HG03575 (cell line): ENCODE results near the gene TYROBP.
"Not testable (repeated sequence)": the region's sequence is repeated elsewhere in the genome, so short reads cannot be mapped to it uniquely, and the experiment has no call there.

ENCODE experiments used
- ATAC-seq: cut with Tn5 transposase; IDR thresholded peaks from one replicate; pipeline ENCODE4 v1.9.1; 2021; ENCODE audit not compliant: unreplicated experiment, insufficient number of reproducible peaks, low FRiP score; ENCODE audit errors: extremely low read depth

TYROBP gene

DNA sequence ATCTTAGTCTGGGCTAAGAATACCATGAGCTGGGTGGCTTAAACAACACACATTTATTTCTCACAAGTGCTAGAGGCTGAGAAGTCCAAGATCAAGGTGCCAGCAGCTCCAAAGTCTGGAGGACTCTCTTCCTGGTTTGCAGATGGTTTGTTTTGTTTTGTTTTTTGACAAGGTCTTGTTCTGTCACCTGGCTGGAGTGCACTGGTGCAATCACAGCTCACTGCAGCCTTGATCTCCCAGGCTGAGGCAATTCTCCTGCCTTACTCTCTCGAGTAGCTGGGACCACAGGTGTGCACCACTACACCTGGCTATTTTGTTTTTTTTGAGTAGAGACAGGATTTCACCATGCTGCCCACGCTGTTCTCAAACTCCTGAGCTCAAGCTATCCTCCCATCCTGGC is 24.2 kb downstream of the TYROBP start:
- no peak for ATAC-seq

DNA sequence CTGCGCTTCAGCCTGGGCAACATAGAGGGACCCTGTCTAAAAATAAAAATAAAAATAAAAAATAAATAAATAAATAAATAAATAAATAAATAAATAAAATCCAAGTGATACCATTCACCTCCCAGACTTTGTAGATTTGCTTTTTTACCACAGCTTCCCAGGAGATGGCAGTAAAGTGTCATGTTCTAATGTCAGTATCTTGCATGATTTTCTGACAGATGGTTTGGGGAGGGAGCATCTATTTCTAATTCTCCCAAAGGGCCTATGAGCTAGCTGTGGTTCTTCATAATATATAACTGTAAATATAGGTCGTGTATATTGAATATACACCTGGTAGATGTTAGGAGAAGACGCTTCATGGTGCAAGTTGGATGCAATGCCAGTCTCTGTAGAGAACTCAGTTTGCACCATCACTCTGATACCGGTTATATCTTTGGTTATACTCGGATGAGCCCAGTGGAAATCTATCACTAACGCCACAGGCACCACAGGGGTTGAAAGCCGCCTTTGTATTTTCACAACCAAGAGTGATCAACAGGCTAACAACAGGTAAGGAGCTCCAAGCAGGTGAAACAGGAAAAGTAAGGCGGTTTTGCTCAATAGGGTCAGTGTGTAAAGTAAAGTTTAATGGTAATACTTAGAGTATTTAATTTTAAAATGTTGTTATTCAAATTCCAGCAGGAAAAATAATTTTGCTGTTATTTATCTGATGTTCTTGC is 25.8 kb downstream of the TYROBP start:
- no peak for ATAC-seq

DNA sequence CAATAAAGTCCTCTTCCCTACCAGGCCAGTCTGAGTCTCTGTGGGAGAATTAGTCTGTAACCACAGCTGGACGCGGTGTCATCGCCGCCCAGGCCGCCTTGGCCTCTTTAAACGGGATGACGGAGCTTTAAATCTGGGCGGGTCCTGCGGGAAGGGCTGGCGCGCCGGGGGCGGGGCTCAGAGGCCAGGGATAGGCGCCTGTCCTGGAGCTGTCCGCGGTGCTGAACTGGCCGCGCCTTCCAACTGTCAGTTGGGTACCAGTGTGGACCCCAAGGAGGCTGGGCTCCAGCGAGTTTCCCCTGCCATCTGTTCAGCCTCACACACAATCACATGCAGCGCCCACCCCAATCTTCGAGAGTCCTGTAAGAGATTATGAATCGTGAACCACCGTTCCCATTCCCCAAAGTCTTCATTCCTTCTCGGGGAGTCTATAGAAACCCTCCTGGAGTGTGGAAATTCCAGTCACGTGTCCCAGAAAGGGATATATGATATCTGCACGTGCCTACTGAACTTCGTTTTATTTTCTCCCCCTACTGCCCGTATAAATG is 28.3 kb downstream of the TYROBP start:
- ATAC-seq, result no peak

DNA sequence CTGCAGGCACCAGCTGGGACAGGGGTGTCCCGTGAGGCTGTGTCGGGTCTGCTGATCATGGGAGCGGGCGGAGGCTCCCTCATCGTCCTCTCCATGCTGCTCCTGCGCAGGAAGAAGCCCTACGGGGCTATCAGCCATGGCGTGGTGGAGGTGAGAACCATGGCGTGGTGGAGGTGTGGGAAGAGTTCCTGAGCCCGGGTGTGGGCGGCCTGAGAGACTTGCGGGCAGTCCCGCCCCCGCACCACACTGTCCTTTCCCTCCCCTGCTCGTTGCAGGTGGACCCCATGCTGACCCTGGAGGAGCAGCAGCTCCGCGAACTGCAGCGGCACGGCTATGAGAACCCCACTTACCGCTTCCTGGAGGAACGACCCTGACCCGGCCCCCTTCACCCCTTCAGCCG is 29.0 kb downstream of the TYROBP start:
- no peak for ATAC-seq

DNA sequence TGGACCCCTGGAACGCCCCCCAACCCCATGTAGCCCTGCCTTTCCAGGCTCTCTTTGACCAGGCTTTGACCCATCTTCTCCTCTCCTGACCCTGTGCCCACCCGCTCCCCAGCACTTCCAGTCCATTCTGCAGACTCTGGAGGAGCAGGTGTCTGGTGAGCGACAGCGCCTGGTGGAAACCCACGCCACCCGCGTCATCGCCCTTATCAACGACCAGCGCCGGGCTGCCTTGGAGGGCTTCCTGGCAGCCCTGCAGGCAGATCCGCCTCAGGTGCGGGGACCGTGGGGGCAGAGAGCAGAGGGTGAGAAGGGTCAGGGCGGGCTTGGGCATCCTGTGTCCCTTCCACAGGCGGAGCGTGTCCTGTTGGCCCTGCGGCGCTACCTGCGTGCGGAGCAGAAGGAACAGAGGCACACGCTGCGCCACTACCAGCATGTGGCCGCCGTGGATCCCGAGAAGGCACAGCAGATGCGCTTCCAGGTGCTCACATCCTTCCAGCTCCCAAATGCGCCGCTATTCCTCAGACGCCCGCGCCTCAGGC is 33.6 kb downstream of the TYROBP start:
- no peak for ATAC-seq

DNA sequence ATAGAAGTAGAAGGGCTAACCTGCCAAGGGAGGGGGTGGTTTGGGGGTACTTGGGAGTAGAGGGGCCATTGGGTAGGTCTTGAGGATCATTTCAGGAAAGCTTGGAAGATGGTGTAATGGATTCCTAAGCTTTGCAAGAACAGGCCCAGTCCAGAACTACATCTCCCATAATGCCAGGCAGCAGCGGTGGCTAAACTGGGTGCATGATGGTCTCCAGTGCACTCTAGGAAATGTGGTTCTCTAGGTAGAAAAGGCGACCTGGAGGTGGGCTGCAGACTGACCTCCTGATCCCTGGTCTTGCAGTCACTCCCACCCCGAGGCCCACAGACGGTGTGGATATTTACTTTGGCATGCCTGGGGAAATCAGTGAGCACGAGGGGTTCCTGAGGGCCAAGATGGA is 35.9 kb downstream of the TYROBP start:
- no peak for ATAC-seq

DNA sequence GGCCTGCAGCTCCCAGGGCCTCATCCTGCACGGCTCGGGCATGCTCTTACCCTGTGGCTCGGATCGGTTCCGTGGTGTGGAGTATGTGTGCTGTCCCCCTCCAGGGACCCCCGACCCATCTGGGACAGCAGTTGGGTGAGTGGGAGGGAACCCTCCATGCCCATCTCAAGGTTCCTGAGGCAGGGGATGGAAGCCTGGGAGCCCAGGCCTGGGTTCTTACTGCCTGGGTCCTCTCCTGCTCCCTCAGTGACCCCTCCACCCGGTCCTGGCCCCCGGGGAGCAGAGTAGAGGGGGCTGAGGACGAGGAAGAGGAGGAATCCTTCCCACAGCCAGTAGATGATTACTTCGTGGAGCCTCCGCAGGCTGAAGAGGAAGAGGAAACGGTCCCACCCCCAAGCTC is 36.5 kb downstream of the TYROBP start:
- no peak for ATAC-seq

DNA sequence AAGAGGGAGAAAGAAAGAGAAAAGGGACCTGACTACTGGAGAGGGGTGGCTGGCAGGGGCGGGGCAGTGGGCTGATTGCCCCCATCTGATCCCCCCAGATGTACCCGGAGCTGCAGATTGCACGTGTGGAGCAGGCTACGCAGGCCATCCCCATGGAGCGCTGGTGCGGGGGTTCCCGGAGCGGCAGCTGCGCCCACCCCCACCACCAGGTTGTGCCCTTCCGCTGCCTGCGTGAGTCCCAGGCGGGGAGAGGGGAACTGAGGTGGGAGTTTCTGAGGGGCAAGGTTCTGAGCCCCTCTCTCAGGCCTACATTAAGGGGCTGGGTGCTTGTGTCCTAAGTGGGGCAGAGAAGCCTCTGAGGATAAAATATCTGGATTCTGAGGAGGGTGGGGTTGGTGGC is 37.3 kb downstream of the TYROBP start:
- ATAC-seq, result no peak

DNA sequence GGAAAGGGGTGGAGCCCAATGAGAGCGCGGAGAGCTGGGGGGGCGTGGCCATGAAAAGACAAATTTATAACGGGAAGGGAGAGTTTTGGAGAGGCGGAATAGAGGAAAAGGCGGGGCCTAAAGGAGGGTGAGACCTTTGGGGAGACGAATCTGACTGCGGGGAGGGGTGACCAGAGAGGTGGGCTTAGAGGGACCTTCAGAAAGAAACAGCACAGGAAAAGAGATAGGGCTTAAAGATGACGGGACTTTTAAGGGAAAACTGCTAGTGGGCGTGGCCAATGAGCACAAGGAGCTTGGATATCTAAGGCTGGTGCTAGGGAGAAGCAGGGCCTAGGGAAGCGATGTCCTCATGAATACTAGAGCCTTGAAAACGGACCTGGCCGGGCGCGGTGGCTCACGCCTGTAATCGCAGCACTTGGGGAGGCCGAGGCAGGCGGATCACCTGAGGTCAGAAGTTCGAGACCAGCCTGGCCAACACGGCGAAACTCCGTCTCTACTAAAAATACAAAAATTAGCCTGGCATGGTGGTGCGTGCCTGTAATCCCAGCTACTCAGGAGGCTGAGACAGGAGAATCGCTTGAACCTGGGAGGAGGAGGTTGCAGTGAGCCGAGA is 37.9 kb downstream of the TYROBP start:
- ATAC-seq, result not testable (repeated sequence)

DNA sequence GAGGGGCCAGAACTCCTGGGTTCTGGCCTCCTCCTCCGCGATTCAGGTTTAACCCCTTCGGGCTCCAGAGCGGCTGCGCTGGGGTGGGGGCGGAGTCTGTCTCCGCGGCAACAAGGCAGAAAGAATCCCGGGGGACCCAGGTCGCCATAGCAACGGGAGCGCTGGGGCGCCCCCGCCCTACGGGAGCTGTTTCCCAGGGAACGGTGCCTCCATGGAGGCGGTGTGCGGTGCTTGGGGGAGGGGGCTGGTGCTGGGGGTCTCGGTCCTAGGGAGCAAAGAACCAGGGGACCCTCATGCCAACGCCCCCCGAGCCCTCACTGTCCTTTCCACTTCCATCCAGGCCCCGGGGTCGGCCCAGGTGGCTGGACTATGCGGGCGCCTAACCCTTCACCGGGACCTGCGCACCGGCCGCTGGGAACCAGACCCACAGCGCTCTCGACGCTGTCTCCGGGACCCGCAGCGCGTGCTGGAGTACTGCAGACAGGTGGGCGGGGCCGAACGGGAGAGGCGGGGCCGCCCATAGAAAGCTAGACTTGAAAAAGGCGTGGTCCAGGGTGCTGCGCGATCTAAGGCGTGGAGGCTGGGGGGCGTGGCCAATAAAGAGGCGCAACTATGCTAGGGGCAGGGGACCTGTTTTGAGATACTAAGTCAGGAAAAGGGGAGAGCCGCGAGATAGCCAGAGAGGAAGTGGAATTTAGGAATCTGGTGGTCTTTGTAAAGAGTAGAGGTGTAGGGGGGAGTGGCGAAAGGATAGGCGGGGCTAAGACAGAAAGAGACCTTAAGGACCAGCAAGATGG is 38.6 kb downstream of the TYROBP start:
- no peak for ATAC-seq

DNA sequence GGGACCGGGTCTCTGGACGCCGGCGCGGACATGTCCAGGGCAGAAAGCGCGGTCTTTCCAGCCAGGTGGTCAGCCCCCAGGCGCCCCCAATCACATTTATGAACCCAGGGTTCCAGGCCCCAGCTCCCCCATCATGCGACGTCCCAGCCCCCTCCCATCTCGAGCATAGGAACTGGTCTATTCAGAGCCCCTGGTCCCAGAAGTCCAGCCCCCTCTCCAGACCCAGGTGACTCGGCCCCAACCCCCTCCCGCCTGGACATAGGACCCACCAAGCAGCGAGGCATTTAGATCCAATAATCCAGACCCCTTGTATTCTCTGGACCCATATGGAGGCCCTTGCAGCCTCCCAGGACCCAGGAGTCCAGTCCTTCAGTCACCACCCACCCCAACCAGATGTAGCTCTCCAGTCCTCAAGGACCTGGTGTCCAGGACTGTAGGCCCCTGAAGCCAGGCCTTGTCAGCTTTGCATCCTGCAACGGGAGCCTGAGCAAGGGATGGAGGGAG is 39.2 kb downstream of the TYROBP start:
- ATAC-seq, result no peak

DNA sequence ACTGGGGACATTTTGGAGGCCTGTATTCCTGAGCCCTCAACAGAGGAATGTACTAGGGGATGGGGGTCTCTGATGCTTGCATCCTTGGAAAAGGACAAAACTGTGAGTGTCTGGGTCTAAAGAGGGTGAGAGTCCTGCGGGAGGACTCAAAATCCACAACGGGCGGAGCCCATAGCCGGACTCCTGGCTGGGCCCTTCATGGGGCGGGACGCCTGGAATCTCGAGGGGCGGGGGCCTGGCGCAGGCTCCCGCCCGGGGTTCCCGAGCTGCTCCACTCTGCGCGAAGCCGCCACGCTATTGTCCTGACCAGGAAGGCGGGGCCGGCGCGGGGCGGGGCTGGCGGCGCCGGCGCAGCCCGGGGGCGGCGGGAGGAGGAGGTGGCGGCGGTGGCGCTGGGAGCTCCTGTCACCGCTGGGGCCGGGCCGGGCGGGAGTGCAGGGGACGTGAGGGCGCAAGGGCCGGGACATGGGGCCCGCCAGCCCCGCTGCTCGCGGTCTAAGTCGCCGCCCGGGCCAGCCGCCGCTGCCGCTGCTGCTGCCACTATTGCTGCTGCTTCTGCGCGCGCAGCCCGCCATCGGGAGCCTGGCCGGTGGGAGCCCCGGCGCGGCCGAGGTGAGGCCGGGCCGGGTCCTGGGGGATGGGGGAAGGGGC is 39.8 kb downstream of the TYROBP start, which contains the start of gene APLP1:
APLP1 (plus strand) TSS at position 403 of the 651 bp plus-strand sequence; CDS start at position 466, 63 bp downstream.
- no peak for ATAC-seq

DNA sequence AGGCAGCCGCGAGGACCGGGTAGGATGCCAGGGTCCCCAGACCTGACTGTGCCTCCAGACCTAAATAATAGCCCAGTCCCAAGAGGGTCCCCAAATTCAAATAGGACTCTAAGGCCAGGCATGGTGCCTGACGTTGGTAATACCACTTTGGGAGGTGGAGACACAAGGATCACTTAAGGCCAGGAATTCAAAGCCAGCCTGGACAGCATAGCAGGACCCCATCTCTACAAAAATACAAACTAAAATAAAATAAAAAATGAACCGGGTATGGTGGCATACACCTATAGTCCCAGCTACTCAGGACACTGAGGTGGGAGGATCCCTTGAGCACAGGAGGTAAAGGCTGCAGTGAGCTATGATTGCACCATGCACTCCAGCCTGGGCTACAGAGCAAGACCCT is 45.1 kb downstream of the TYROBP start:
- no peak for ATAC-seq

DNA sequence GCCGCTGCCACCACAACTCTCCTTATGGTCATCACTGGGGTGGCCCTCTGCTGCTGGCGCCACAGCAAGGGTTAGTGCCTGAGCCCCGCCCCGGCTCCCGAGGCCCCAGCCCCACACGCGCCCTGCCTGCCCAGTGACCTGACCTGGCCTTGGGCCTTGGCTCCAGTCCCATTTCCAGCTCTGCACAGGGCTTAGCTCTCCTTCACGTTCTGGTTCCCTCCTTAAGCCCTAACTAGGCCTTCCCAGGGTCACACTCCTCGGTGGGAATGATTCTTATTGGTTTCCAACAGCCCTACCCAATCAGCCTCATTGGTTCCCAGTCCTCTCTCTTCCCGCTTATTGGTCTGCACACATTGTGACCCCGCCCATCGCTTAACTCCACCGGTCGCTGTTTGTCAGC is 45.6 kb downstream of the TYROBP start:
- no peak for ATAC-seq

DNA sequence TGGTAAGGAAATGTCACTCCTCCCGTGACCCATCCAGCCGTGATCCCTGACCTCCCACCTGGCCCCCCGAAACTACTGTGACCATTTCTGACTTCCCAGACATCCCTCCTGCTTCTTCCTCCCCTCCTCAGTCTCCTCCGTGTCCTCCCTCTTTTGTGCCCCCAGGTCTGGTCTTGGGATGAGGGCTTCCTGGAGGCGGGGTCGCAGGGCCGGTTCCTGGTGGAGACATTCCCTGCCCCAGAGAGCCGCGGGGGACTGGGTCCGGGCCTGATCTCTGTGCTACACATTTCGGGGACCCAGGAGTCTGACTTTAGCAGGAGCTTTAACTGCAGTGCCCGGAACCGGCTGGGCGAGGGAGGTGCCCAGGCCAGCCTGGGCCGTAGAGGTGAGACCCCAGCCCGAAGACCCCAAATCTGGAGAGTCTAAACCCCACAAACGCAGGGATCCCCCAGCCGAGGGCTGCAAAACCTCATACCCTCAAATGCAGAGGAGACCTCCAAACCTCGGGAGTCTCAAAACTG is 46.4 kb downstream of the TYROBP start:
- no peak for ATAC-seq

DNA sequence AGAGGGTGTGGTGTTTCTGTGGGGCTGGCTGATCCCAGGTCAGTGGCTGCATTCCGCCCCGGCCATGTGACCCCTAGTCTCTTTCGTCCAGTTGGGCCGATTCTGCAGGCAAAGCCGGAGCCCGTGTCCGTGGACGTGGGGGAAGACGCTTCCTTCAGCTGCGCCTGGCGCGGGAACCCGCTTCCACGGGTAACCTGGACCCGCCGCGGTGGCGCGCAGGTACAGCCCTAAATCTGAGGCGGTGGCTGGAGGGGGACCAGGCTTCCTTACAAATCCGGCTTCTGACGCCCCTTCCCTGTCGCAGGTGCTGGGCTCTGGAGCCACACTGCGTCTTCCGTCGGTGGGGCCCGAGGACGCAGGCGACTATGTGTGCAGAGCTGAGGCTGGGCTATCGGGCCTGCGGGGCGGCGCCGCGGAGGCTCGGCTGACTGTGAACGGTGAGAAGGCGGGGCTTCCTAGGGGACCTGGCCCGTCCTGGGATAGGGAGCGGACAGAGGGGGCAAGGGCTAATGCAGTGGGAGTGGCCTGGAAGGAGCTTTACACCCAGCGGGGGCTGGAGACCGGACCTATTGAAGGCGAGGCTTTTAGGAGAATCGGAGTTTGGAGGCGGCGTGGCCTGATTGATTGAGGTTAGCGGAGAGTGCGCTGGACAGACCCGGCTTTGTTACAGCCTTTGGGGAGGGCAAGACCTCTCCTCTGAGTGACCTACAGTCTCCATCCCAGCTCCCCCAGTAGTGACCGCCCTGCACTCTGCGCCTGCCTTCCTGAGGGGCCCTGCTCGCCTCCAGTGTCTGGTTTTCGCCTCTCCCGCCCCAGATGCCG is 47.1 kb downstream of the TYROBP start:
- no peak for ATAC-seq

DNA sequence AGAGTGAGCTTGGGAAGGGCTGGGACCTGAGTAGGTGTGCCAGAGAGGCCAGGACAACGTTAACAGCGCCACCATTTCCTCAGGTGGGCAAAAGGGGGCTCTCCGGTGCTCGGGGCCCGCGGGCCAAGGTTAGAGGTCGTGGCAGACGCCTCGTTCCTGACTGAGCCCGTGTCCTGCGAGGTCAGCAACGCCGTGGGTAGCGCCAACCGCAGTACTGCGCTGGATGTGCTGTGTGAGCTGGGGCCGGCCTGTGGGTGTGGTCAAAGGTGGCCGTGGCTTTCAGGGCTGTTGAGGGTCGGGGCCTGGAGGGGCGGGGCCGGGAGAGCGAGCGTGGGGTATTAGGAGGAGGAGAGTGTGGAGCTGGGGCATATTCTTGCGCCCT is 47.7 kb downstream of the TYROBP start:
- no peak for ATAC-seq

DNA sequence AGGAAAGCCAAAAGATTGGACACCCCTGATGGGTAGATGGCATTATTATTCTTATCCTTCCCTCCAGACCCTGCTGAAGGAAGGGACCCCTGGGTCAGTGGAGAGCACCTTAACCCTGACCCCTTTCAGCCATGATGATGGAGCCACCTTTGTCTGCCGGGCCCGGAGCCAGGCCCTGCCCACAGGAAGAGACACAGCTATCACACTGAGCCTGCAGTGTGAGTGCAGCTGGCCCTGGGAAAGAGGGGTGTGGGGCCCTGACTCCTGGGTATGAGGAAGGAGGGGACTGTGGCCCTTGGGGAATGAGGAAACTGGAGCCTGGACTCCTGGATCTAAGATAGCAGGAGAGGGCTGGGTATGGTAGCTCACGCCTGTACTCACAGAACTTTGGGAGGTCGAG is 48.7 kb downstream of the TYROBP start:
- ATAC-seq, result no peak
